RCC 7860 (cell line): ENCODE results near the gene ARHGAP24.
"Not testable (repeated sequence)": the region's sequence is repeated elsewhere in the genome, so short reads cannot be mapped to it uniquely, and the experiment has no call there.

Experiments
- DNase-seq: peaks from one replicate; pipeline ENCODE4 v3.0.0-alpha.2; 2015; ENCODE audit warnings: low spot score
- FAIRE-seq: peaks from 2 replicates; lab custom pipeline; 2012; peaks lifted over from hg19 to GRCh38; lab: Jason Lieb, UNC

Gene ARHGAP24

GRCh38 chr4:85515701-85516100 is 40.8 kb downstream of the ARHGAP24 start:
- no peak for DNase-seq
- no peak for FAIRE-seq

GRCh38 chr4:85518526-85518925 is 43.6 kb downstream of the ARHGAP24 start:
- not testable (repeated sequence) for FAIRE-seq, DNase-seq

DNA sequence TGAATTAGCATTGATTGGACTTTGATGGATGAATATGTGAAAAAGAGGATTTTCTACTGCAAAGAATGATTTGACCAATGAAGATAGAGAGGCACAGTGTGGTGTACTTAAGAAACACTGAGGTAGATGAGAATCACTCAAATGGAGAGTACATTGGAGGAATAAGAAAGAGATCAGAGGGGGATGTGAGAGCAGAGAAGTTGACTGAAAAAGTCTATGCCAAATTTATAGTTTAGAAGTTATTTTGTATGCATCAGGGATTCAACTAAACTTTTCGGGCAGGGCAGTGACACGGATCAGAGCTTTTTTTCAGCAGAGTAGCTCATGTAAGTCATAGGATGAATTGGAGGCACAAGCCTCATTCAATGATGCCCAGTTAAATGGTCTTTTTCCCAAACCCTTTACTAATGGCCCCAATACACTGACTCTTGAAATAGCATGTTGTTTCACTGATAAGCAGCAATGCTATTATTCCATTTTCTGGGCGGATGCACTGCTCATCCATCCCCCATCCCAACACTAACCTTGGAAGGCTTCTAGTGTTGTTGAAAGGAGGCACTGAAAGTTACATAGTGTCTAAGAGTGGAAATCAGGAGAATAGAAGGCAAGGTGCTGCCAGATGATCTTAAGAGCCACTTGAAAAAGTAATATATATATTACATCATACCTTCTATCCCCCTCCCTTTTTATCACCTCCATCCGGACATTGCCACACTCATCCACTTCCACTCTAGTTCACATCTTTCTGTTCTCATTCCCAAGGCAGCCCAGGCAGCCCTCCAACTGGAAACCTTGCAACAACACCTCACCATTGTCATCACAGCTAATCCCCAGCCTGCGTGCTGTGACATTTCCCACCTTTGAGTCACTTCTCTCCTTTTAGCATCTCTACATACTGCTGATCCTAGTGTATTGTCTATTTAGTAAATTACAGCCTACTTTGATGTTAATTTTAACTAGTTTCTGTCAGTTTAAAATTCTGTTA is 46.1 kb downstream of the ARHGAP24 start:
- FAIRE-seq: no peak

GRCh38 chr4:85522277-85522676 is 47.3 kb downstream of the ARHGAP24 start:
- no peak for DNase-seq
- FAIRE-seq: no peak

More for the DNA sequence above, 46.1 kb downstream of the ARHGAP24 start:
- no peak for DNase-seq

DNA sequence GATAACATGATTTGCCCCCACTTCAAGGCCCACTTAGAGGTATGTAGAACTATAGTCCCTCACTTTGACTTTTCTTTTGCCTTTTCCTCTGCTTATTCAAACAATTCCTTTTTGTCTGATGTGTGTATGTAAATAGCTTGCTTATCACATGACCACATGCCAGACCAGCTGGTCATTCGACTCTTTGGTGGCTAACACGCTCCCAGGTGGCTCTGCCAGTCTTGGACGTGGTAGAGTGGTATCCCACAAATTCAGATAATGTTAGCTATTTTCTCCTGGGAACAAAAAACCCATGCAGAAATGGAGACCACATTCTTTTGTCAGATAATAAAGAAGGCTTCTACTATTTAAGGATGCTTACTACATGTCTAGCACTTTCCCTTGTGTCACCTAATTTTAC is 47.9 kb downstream of the ARHGAP24 start:
- no peak for FAIRE-seq
- no peak for DNase-seq

DNA sequence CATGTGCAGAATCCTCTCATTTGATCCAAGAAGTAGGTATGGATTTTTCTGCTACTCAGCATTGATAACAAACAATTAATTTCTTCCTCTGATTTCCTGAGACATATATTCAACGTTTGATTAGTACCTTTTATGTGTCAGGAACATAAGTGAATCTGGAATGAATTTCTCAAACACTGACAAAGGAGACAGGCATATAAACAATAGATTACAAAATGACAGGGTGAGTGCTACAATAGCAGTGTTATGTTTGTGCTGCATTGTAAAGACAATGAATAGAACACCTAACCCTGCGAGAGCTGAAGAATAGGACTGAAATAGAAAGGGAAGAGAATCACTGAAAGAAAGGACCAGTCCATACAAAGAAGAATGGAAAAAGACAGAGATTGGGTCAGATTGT is 52.9 kb downstream of the ARHGAP24 start:
- FAIRE-seq (no peak), DNase-seq (no peak)

DNA sequence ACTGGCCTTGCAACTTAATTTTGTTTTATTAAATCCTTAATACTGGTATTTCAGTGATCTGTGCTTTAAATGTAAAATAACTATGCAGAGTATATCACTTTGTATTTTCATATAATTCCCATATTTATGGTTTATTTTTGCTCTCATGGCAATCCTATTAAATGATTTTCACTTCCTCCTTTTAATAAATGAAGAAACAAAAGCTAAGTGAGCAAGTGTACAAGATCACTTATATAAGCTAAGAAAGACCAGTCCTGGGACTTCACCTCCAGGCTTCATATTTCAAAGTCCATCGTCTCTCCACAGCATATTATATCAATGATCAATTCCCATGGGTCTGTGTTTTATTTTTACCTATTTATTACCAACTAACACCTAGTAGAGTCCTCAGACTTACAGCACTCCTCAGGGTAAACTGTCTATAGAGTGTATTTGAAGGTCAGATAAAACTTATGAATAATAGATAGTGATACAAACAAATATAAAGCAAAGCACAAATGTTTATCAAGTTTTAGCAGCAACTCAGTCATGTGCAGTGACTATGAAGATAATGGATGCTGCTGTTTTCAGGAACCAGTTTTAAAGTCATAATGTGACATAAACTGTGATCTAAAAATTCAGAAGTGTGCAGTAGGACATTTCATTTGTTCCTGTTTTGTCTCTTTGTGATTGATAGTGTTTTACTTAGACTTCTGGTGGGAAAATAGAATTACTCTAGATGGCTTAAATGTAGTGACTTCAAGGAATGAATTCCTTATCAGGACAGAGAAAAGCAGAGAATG is 56.8 kb downstream of the ARHGAP24 start:
- FAIRE-seq: no peak
- no peak for DNase-seq

DNA sequence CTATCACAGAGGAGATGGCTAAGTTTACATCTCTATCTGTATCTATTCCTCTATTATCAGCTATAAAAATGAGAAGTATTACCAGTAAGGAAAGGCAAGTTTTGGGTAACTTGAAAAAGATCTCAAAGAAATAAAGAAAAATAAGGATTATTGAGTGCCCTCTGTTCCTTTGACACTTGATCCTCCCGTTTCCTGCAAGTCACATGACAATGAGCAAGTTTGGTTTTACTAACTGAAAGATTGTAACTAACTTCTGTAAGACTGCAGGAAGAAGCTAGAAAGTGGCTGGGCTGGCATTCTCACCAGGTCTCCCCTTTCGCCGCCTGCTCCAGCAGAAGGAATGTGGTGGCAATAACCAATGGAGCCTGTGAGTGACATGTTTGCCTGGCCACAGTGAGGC is 59.2 kb downstream of the ARHGAP24 start:
- FAIRE-seq (no peak), DNase-seq (no peak)

DNA sequence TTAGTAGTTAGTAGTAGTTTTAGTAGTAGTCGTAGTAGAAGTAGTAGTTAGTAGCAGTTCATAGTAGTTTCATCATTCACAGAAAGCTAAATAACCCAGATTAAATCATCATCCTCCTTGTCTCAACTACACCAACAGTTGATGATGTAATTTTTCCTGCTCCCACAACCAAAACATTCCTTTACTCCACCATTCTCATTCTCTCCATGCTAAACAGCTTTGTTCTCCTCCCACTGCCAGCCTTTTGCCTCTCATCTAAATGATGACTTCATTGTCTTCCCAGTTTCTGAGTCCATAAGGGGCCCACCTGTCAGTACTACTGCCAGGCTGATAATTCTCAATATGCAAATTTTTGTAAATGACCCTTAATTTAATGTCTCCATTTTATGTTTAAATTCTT is 68.9 kb downstream of the ARHGAP24 start:
- no peak for DNase-seq
- no peak for FAIRE-seq

DNA sequence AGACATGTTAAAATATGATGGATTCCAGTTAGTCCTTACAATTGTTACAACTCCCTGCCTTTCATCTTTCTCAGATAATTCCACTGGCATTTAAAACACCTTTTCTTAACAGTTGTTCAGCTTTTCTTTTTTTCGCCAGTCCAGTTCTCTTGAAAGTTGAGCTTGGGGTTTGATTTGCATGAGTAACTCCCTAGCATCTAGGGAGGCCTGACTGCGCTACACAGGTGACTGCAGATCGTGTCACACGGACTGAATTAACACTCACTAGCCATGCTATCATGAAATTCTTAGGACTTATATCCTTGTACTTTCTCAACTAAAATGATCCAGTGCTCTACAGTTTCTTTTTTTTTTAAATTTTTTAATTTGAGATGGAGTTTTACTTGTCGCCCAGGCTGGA is 69.8 kb downstream of the ARHGAP24 start:
- FAIRE-seq: no peak
- no peak for DNase-seq

- FAIRE-seq (no peak), DNase-seq (no peak)
Measured at GRCh38 chr4:85548116-85548515, 73.2 kb downstream of the ARHGAP24 start.

GRCh38 chr4:85548841-85549240 is 73.9 kb downstream of the ARHGAP24 start:
- no peak for DNase-seq
- FAIRE-seq: no peak

GRCh38 chr4:85555206-85555605 is 80.3 kb downstream of the ARHGAP24 start:
- no peak for FAIRE-seq
- DNase-seq: no peak

DNA sequence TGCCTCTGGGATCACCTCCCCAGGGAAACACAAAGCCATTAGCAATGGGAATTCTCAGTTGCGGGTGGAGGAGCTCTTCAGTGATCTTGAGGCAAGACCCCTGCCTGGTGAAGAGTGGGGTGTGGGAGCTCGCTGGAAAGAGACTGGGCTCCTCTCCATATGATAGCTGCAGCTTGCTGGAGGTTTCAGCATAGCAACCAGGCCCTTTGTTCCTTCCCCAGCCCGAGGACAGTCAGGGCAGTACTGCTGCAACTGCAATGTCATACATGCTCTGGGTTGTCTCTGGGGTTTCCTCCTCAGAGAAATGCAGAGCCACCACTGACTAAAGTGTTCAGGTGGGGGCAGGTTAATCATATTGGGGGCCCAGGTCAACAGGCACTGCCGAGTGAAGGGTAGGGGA is 81.3 kb downstream of the ARHGAP24 start:
- DNase-seq (no peak), FAIRE-seq (no peak)

DNA sequence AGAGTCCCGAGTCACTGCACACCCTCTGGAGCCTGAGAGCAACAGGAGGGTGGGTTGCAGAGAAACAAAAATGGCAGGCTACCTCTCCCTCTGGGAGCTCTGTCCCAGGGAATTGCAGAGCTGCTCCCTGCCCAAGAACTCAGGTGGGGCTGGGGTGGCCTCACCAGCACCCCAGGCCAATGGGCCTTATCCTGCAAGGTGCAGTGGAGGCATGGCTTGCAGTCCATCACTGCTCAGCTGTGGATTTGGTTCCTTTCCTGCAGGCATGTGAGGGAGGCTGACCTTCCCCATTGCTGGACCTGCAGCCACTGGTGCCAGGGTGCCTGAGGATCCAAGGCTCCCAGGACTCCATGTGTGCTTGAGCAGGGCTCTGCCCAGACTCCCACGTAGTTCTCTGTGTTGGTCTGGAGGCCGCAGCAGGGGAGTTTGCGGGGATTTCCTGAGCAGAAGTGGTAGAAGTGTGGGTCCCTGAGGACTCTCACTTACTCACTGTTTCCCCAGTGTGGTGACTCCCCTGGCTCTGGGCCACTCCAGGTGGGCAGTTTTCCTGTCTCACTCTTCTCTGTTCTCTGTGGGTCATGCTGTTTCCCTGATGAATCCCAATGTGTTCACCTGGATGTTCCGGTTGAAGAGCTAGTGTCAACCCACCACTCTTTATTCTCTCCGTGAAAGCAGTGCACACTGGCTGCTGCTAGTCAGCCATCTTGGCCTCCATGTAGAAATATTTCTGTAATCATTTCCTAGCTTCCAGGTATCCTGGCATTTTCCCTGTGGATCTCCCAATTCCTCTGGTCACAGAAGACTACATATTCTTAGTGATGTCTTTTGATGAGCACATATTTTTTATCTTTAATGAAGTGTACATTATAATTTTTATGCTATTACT is 82.3 kb downstream of the ARHGAP24 start:
- FAIRE-seq: no peak
- DNase-seq: no peak

- no peak for FAIRE-seq
- no peak for DNase-seq
Measured at GRCh38 chr4:85565761-85566480, 91.0 kb downstream of the ARHGAP24 start.

DNA sequence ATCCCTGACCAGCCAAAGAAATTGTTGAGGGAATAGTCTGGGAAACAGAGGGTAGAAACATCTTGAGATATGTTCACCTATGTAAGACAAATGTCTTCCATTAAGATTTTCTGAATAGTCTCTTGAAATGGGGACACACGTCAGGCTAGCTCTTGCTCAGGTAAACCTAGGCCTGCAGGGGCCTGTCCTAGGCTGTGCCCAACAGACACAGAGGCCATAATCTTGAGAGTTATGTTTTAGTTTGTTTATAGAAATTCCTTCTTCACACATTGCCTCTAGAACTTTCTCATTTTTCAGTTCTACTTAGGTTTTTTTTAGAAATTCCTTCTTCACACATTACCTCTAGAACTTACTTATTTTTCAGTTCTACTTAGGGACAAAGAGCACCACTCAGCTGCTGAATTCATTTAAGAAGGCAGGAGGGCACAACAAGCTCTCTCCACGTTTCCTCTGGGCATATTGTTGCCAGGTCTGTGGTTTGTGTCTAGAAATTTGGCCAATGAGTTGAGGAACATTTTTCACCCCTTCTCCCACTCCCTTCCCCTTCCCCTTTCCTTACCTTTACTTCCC is 94.9 kb downstream of the ARHGAP24 start:
- no peak for DNase-seq
- FAIRE-seq: no peak

GRCh38 chr4:85570388-85570787 is 95.4 kb downstream of the ARHGAP24 start:
- DNase-seq (no peak), FAIRE-seq (no peak)

DNA sequence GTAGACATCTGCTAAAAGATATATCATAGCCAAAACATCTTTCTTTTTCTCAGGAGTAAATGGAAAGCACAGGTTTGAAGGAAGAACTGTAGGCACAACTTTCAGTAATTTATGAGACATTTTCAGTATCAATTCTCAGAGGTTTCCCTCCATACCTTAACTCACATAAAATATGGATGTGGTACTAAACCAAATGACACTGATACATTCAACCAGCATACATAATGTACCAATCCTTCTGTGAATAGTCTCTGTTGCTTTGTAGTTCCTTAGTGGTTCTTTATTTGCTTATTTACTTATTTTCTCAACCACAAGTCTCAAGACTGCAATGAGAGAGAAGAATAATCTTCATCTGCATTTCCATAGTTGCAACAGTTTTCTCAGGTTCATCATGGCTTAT is 96.1 kb downstream of the ARHGAP24 start:
- FAIRE-seq: no peak

DNA sequence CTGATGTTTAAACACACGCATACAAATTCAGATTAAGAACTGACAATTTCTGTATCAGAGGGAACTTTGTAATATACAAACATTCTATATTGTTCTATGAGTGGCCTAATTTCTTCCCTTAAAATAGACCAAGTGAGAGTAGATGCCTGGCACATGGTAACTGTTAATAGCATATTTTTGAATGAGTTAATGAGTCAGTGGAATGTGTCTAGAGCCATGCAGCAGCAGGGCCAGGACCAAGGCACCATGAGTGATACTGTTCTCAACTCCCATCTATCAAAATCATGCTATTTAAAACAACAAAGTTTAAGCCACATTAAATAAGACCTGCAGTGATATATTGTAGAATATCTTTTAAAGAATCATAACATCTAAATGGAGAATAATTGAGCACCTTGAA is 98.3 kb downstream of the ARHGAP24 start:
- FAIRE-seq: no peak
- no peak for DNase-seq

More for the DNA sequence above, 96.1 kb downstream of the ARHGAP24 start:
- DNase-seq: no peak
